Measurements from ENCODE around the gene CLDN19.

DNA sequence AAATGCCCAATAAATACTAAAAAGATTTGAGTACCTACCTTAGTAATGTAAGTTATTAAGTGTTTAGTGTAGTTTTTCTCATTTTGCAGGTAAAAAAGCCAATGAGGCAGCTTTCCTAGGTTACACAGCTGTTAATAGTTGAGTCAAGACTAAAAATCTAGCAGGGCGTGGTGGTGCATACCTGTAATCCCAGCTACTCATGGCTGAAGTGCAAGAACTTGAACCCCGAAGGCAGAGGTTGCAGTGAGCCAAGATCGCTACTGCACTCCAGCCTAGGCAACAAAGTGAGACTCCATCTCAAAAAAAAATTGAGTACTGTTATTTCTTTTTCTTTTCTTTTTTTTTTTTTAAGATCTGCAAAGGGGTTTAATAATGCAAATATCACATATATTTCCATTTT lies 50.1 kb downstream of the CLDN19 start:
- TF ChIP-seq, protein P1, sequence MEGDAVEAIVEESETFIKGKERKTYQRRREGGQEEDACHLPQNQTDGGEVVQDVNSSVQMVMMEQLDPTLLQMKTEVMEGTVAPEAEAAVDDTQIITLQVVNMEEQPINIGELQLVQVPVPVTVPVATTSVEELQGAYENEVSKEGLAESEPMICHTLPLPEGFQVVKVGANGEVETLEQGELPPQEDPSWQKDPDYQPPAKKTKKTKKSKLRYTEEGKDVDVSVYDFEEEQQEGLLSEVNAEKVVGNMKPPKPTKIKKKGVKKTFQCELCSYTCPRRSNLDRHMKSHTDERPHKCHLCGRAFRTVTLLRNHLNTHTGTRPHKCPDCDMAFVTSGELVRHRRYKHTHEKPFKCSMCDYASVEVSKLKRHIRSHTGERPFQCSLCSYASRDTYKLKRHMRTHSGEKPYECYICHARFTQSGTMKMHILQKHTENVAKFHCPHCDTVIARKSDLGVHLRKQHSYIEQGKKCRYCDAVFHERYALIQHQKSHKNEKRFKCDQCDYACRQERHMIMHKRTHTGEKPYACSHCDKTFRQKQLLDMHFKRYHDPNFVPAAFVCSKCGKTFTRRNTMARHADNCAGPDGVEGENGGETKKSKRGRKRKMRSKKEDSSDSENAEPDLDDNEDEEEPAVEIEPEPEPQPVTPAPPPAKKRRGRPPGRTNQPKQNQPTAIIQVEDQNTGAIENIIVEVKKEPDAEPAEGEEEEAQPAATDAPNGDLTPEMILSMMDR (IDR thresholded peaks at IDR 0.05) = no peak
- no peak for TF ChIP-seq POLR2A (IDR thresholded peaks at IDR 0.05)

All from heart left ventricle (tissue), 13 donors.